ENCODE data around the gene CLDN1.

DNA sequence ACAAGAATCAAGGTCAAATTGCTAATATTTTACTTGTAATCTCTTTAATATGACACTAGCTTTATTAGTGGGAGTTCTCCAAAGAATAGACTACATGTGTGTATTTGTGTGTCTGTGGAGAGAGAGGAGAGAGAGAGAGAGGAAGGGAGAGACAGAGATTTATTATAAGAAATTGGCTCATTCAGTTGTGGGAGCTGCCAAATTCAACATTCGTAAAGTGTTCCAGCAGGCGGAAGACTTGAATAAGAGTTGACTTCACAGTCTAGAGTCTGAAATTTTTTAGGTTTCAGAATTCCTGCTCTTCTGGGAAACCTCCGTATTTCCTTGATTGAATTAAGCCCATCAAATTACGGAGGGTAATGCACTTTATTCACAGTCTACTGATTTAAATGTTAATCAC is 4.7 kb upstream of the CLDN1 start:
- TF ChIP-seq, protein P1, sequence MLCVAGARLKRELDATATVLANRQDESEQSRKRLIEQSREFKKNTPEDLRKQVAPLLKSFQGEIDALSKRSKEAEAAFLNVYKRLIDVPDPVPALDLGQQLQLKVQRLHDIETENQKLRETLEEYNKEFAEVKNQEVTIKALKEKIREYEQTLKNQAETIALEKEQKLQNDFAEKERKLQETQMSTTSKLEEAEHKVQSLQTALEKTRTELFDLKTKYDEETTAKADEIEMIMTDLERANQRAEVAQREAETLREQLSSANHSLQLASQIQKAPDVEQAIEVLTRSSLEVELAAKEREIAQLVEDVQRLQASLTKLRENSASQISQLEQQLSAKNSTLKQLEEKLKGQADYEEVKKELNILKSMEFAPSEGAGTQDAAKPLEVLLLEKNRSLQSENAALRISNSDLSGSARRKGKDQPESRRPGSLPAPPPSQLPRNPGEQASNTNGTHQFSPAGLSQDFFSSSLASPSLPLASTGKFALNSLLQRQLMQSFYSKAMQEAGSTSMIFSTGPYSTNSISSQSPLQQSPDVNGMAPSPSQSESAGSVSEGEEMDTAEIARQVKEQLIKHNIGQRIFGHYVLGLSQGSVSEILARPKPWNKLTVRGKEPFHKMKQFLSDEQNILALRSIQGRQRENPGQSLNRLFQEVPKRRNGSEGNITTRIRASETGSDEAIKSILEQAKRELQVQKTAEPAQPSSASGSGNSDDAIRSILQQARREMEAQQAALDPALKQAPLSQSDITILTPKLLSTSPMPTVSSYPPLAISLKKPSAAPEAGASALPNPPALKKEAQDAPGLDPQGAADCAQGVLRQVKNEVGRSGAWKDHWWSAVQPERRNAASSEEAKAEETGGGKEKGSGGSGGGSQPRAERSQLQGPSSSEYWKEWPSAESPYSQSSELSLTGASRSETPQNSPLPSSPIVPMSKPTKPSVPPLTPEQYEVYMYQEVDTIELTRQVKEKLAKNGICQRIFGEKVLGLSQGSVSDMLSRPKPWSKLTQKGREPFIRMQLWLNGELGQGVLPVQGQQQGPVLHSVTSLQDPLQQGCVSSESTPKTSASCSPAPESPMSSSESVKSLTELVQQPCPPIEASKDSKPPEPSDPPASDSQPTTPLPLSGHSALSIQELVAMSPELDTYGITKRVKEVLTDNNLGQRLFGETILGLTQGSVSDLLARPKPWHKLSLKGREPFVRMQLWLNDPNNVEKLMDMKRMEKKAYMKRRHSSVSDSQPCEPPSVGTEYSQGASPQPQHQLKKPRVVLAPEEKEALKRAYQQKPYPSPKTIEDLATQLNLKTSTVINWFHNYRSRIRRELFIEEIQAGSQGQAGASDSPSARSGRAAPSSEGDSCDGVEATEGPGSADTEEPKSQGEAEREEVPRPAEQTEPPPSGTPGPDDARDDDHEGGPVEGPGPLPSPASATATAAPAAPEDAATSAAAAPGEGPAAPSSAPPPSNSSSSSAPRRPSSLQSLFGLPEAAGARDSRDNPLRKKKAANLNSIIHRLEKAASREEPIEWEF (IDR thresholded peaks at IDR 0.05; ENCODE audit: insufficient replicate concordance, low read depth, low read length), result no peak
- no peak for TF ChIP-seq LARP7 (IDR thresholded peaks at IDR 0.05)
- no peak for TF ChIP-seq MXI1 (IDR thresholded peaks at IDR 0.05; ENCODE audit: low read depth, low read length)
- TF ChIP-seq, protein P2, sequence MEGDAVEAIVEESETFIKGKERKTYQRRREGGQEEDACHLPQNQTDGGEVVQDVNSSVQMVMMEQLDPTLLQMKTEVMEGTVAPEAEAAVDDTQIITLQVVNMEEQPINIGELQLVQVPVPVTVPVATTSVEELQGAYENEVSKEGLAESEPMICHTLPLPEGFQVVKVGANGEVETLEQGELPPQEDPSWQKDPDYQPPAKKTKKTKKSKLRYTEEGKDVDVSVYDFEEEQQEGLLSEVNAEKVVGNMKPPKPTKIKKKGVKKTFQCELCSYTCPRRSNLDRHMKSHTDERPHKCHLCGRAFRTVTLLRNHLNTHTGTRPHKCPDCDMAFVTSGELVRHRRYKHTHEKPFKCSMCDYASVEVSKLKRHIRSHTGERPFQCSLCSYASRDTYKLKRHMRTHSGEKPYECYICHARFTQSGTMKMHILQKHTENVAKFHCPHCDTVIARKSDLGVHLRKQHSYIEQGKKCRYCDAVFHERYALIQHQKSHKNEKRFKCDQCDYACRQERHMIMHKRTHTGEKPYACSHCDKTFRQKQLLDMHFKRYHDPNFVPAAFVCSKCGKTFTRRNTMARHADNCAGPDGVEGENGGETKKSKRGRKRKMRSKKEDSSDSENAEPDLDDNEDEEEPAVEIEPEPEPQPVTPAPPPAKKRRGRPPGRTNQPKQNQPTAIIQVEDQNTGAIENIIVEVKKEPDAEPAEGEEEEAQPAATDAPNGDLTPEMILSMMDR (IDR thresholded peaks at IDR 0.05 in 2 of 3, conservative IDR thresholded peaks at IDR 0.05 in 1 of 3; ENCODE audit: control insufficient read depth in 2 of 3, extremely low read depth in 1 of 3, insufficient read depth in 1 of 3, low read depth in 3 of 3, low read length in 3 of 3), result no peak
- no peak for TF ChIP-seq CEBPB (IDR thresholded peaks at IDR 0.05; ENCODE audit: borderline replicate concordance in 1 of 2, low read depth in 2 of 2, low read length in 2 of 2)
- no peak for TF ChIP-seq POLR2A (IDR thresholded peaks at IDR 0.05; ENCODE audit: low read depth, low read length)
- TF ChIP-seq RFX5 (IDR thresholded peaks at IDR 0.05; ENCODE audit: low read depth, low read length), result no peak
- TF ChIP-seq GATAD2B (conservative IDR thresholded peaks at IDR 0.05; ENCODE audit: low read depth), result no peak
- no peak for TF ChIP-seq CREB1 (IDR thresholded peaks at IDR 0.05; ENCODE audit: low read depth)
- TF ChIP-seq CBFB (IDR thresholded peaks at IDR 0.05; ENCODE audit: low read depth), result no peak
- TF ChIP-seq YY1 (IDR thresholded peaks at IDR 0.05; ENCODE audit: low read depth, low read length), result no peak
- TF ChIP-seq ZBED1 (IDR thresholded peaks at IDR 0.05; ENCODE audit: borderline replicate concordance), result no peak
- TF ChIP-seq JUND (IDR thresholded peaks at IDR 0.05; ENCODE audit: low read depth, low read length), result no peak

Data from GM12878 (cell line).